Large intestine (tissue), 3 donors: ENCODE measurements around the gene C12orf56. TPM values are rescaled to one million over a fixed set of nuclear protein-coding genes. Genes with fewer than 3 reads are reported as not detected.

Experiments
- DNase-seq, 2 donors: peaks; one replicate each; pipeline versions ENCODE4 v3.0.0 to v3.0.0-alpha.2; 2013
- H3K27ac ChIP-seq: one replicate; pipeline ENCODE4 v1.5.1; 2013; ENCODE audit warnings: low read length
- H3K27me3 ChIP-seq: 2 replicates; pipeline ENCODE4 v1.6.1; 2013; ENCODE audit warnings: low read length; ENCODE audit not compliant: control insufficient read depth, insufficient read depth
- H3K36me3 ChIP-seq: 2 replicates; pipeline ENCODE4 v1.6.1; 2013; ENCODE audit warnings: low read length; ENCODE audit not compliant: control insufficient read depth, insufficient read depth
- H3K4me1 ChIP-seq: one replicate; pipeline ENCODE4 v1.6.1; 2013; ENCODE audit warnings: low read length; ENCODE audit not compliant: control insufficient read depth, insufficient read depth
- H3K4me3 ChIP-seq: one replicate; pipeline ENCODE4 v1.5.1; 2013; ENCODE audit warnings: low read length
- H3K9me3 ChIP-seq: one replicate; pipeline ENCODE4 v1.6.1; 2013; ENCODE audit warnings: mild to moderate bottlenecking, low read depth, low read length, moderate library complexity; ENCODE audit not compliant: control insufficient read depth
- WGBS: methylation state at CpG from one replicate; pipeline ENCODE4 v1.1.5; 2013; ENCODE audit warnings: low lambda C conversion rate; ENCODE audit not compliant: insufficient coverage; 5-methylcytosine and 5-hydroxymethylcytosine counted together
- polyA plus RNA-seq: library from polyadenylated mRNA; unstranded; fragments of 120-200 nt; gene quantifications from one replicate; pipeline ENCODE4 v1.2.1, GENCODE V29; 2013

Gene C12orf56
- polyA plus RNA-seq, 1 donor: 0.22 TPM

DNA sequence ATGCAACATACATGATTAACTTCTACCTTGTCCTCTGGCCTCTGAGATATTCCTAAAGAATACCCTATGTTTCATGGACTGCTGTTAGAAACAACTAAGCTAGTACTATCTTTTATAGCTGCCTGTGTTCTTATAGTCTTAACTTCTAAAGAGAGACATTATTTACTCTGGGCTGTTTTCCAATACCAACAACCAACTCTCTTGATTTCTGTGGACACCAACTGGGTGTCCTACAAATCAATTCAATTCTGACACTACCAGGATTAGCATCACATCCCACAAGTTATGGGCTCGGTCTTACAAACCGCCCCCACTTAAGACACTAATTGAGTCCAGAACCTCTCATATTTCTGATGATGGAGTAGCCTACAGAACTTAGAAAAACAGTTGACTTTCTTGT, 21.9 kb upstream of the C12orf56 start:
- no peaks in the 10 kb centered on the region for H3K4me1 ChIP-seq
- DNase-seq: no peak
- H3K27me3 ChIP-seq: no peaks in the 10 kb centered on the region
- H3K36me3 ChIP-seq: peaks cover 43% of the 10 kb centered on the region
- H3K4me3 ChIP-seq: no peak overlapping the region
- H3K9me3 ChIP-seq: no peaks in the 10 kb centered on the region
- H3K27ac ChIP-seq: no peak overlapping the region
- WGBS: no CpG with 5 or more reads among the region's 2 CpGs

DNA sequence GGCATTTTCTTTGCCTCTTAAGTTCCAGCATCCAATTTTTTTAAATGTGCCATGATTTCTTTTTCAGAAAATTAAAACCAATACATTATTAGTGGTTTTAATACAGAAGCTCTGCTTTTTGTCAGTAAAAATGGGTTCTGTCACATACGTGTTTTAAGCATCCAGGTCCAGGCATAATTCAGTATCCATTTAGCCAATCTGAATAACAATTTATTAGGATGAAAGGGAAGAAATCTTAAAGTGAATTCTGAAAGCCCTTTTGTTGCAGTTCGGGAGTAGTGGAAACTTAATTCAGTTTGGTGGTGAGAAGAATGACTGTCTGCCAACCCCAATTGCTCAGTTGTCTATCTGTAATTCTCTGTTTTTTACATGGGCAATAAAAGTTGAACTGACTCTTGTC, 20.9 kb upstream of the C12orf56 start:
- H3K9me3 ChIP-seq: no peaks in the 10 kb centered on the region
- 100% methylated on average over 1 of the region's 2 CpGs for WGBS
- no peak overlapping the region for H3K4me3 ChIP-seq
- no peak for DNase-seq
- peaks cover 35% of the 10 kb centered on the region for H3K36me3 ChIP-seq
- no peaks in the 10 kb centered on the region for H3K4me1 ChIP-seq
- H3K27ac ChIP-seq: no peak overlapping the region
- no peaks in the 10 kb centered on the region for H3K27me3 ChIP-seq

DNA sequence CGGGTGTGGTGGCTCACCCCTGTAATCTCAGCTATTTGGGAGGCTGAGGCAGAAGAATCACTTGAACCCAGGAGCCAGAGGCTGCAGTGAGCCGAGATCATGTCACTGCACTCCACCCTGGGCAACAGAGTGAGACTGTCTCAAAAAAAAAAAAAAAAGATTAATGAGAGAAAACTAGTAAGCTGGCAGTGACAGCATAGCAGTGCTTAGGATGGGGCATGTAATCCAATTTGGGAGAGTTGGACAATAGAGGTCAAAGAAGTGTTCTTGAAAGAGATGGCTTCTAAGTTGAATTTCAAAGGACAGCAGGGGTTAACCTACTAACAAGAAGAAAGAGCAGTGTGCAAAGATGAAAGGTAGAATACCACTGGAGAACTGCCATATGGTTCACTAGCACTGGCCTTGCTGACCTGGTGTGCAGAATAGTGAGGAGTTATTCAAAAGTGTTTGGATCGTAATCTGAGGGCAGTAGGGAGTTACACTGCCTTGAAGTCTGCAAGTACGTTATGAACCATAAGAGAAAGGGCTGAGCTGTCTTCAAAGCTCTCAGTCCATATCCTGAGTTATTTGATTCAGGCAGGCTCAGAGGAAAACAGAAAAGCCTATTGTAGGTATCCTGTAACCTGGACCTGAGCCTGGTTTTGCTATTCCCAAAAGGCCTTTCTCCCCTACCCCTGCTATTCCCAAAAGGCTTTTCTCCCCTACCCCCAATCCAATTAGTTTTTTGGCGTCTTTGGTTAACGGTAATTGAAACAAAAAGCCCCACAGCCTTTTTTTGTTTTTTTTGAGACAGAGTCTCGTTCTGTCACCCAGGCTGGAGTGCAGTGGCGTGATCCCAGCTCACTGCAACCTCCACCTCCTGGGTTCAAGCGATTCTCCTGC, 17.0 kb upstream of the C12orf56 start:
- no peak overlapping the region for H3K27ac ChIP-seq
- WGBS: no CpG with 5 or more reads among the region's 9 CpGs
- H3K9me3 ChIP-seq: peaks cover 5% of the 10 kb centered on the region
- H3K4me3 ChIP-seq: no peak overlapping the region
- H3K27me3 ChIP-seq: no peaks in the 10 kb centered on the region
- H3K4me1 ChIP-seq: no peaks in the 10 kb centered on the region
- DNase-seq: no peak
- H3K36me3 ChIP-seq: peaks cover 15% of the 10 kb centered on the region

DNA sequence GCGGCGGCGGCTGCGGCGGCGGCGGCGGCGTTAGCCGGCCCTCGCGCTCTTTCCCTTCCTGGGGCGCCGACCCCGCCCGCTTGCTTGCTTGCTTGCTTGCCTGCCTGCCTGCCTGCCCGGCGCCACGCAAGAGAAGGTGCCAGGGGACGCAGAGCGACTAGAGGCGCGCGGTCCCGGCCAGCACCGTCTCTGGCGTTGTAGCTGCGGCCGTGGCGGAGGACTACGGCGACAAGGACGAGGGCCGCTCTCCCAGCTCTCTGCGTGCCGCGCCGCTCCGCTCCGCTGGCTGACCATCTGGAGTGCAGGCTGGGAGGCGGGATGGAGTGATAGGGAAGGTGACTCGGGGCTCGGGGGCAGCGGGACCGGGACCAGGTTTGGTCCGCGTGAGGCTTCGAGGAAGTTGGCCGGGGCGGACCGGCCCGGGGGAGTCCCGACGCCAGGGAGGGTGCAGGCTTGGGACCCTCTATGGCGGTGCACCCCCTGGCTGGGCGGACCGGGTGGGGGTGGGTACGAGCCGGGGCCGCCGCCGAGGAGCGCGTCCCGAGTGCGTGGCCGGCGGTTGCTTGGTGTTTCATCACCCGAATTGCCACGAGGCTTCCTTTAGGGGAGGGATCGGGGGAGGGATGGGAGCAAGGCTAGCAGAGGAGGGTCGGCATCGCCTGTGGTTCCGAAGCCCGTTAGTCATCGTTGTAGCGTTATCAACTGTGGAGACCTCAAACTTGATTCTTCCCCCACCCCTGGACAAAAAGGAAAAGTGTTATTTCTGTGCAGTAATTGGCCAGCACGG, 14.1 kb upstream of the C12orf56 start:
- peak; percentile 44 to 75 for DNase-seq
- peak overlapping the region; percentile 96 for H3K4me3 ChIP-seq
- no CpG with 5 or more reads among the region's 78 CpGs for WGBS

DNA sequence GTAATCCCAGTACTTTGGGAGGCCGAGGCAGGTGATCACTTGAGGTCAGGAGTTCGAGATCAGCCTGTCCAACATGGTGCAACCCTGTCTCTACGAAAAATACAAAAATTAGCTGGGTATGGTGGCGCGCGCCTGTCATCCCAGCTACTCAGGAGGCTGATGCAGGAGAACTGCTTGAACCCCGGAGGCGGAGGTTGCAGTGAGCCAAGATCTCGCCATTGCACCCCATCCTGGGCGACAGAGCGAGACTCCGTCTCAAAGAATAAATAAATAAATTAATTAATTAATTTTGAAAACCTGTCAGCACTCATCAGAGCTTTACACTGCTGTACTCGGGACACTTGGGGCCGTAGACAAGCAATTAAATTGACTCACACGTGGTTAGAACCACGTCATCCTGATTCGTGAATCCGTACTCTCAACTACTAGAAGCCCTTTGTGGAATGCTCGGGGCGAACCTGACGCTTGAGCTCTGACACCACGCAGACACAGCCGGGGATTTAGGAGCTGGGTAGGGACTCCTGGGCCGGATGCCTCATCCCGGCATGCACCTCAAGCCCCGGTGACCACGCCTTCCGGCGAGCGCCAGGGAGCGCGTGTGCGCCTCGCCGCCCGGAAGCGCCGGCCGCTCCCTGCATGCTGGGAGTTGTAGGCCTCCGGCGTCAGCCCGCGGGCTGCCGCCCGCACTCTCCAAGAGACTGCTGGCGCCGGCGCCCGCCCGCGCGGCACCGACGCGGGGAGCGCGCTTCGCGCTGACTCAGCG, 13.3 kb upstream of the C12orf56 start, which contains the start of gene XPOT:
TSS of gene XPOT (plus strand) at position 686 of the 763 bp plus-strand sequence. CDS start 5,644 bp downstream, outside the sequence.
- Histone ChIP-seq H3K4me3 (peak within 1 kb of the TSS; percentile 96), H3K9me3 (peaks cover 5% of the 10 kb centered on the region), H3K36me3 (no peaks in the 10 kb centered on the region), H3K27ac (peak within 1 kb of the TSS; percentile 98), H3K4me1 (no peaks in the 10 kb centered on the region), H3K27me3 (no peaks in the 10 kb centered on the region)
- WGBS: 100% methylated on average over 1 of the region's 60 CpGs
- peak; percentile 99 for DNase-seq

More for the DNA sequence above, 14.1 kb upstream of the C12orf56 start:
- peaks cover 5% of the 10 kb centered on the region for H3K9me3 ChIP-seq
- H3K36me3 ChIP-seq: no peaks in the 10 kb centered on the region
- H3K27me3 ChIP-seq: no peaks in the 10 kb centered on the region
- peak overlapping the region; percentile 98 for H3K27ac ChIP-seq
- no peaks in the 10 kb centered on the region for H3K4me1 ChIP-seq

DNA sequence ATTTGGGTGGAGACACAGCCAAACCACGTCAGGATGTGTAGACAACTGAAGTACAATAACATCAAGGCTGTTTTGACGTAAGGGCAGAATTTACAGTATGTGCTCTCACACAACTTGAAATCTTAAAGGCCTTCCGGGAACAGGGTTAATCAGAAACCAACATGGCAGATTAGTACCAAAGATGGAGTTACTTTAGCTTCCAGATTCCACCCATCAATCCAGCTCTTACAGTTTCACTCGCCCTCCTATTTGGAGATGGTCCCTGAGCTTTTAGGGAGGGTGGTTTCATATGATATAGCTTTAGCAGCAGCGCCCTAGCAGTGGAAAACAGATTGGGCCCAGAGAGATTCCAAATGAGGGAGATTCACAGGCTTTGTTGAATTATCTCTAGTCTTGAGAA, 11.6 kb upstream of the C12orf56 start:
- no peaks in the 10 kb centered on the region for H3K27me3 ChIP-seq
- no peaks in the 10 kb centered on the region for H3K4me1 ChIP-seq
- no peak for DNase-seq
- H3K9me3 ChIP-seq: peaks cover 5% of the 10 kb centered on the region
- H3K27ac ChIP-seq: no peak overlapping the region
- no peak overlapping the region for H3K4me3 ChIP-seq
- WGBS: no CpG with 5 or more reads among the region's 5 CpGs
- H3K36me3 ChIP-seq: no peaks in the 10 kb centered on the region

DNA sequence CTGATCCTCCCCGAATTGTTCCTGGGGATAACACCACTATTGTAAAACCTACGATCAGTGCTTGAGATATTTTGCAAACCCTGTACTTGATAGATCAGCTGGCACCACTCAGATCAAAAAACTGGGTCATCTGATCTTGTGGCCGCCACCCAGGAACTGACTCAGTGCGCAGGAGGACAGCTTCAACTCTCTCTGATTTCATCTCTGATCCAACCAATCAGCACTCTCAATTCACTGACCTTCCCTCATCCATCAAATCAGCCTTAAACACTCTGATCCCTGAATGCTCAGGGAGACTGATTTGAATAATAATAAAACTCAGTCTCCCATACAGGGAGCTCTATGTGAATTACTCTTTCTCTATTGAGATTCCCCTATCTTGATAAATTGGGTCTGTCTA, 9.5 kb upstream of the C12orf56 start:
- Histone ChIP-seq H3K9me3 (peaks cover 5% of the 10 kb centered on the region), H3K27ac (no peak overlapping the region), H3K4me1 (no peaks in the 10 kb centered on the region), H3K27me3 (no peaks in the 10 kb centered on the region), H3K4me3 (no peak overlapping the region), H3K36me3 (no peaks in the 10 kb centered on the region)
- no peak for DNase-seq
- no CpG with 5 or more reads among the region's 4 CpGs for WGBS

DNA sequence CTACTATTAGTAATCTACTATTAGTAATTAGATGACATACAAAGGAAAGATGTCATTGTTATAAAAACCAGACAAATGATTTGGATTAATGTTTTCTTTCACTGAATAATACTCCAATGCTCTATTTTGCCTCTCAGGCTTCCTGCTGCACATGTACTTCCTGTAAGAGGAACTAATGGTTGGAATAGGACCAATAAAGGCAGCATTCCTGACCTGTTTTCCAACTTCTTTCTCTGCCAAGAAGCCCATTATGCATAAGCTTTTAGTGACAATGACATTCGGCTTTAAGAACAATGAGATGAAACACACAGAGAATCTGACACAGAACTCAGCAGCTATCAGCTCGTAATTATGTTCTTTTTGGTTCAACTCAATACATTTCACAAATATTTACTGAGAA, 5.2 kb upstream of the C12orf56 start:
- H3K4me3 ChIP-seq: no peak overlapping the region
- no peaks in the 10 kb centered on the region for H3K9me3 ChIP-seq
- peaks cover 13% of the 10 kb centered on the region for H3K27me3 ChIP-seq
- no peak for DNase-seq
- no peaks in the 10 kb centered on the region for H3K4me1 ChIP-seq
- 100% methylated on average over 2 of the region's 2 CpGs for WGBS
- H3K27ac ChIP-seq: no peak overlapping the region
- H3K36me3 ChIP-seq: no peaks in the 10 kb centered on the region

DNA sequence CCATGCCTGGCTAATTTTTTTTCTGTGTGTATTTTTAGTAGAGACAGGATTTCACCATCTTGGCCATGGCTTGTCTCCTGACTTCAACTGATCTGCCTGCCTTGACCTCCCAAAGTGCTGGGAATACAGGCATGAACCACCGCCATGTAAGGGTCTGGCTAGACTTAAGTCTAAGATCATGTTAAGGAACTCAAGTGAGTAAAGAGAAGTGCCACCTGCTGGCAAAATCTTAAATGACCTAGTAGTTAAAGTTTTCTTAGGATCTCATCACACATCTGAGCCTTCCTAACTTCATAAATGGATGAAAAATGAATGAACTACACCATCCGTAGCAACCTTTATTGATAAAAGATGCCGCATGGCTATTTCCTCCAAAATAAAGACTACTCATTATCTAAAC, 1.7 kb upstream of the C12orf56 start:
- DNase-seq: no peak
- no peaks in the 10 kb centered on the region for H3K4me1 ChIP-seq
- no peak overlapping the region for H3K4me3 ChIP-seq
- H3K27ac ChIP-seq: no peak overlapping the region
- H3K36me3 ChIP-seq: no peaks in the 10 kb centered on the region
- peaks cover 3% of the 10 kb centered on the region for H3K9me3 ChIP-seq
- WGBS: no CpG with 5 or more reads among the region's 3 CpGs
- peaks cover 31% of the 10 kb centered on the region for H3K27me3 ChIP-seq

DNA sequence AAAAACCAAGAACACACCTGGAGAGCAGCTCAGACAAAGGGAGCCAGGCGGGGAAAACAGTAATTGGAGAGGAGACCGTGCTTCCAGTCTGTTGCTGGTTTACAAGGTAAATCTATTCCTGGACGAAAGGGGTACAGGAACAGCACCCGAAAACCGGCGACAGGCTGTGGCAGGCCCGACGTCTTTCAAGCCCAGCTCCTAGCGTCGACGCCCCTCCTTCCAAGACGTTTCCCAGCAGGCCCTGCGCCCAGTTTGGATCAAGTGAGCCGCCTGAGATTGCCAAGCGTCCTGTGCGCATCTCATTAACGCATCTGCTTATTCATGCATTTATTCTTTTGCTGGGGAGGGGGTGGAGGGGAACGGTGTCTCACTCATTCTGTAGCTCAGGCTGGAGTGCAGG, 1.4 kb downstream of the C12orf56 start:
- Histone ChIP-seq H3K27ac (no peak overlapping the region), H3K4me1 (no peaks in the 10 kb centered on the region), H3K4me3 (no peak overlapping the region), H3K9me3 (peaks cover 3% of the 10 kb centered on the region), H3K36me3 (no peaks in the 10 kb centered on the region), H3K27me3 (peaks cover 31% of the 10 kb centered on the region)
- DNase-seq: no peak
- WGBS: no CpG with 5 or more reads among the region's 18 CpGs
